Gastroesophageal sphincter (tissue), 4 donors: ENCODE measurements around the gene TTL. TPM values are rescaled to one million over a fixed set of nuclear protein-coding genes. Genes with fewer than 3 reads are reported as not detected.

Experiments
- ATAC-seq: fragments of 150-250 bp; one replicate; pipeline ENCODE4 v1.9.1; 2016; ENCODE audit warnings: mild to moderate bottlenecking, moderate library complexity
- H3K27ac ChIP-seq, 4 donors: fragments of 200-600 bp; sonication (generic) in 3 of 4; 1 replicate in 3 of 4; 2 replicates in 1 of 4; pipeline ENCODE4 v1.5.1; 2016 to 2019
- H3K27me3 ChIP-seq: fragments of 200-600 bp; sonication (generic); one replicate; pipeline ENCODE4 v1.5.1; 2019
- H3K36me3 ChIP-seq, 2 donors: fragments of 200-600 bp; sonication (generic); one replicate each; pipeline ENCODE4 v1.5.1; 2019; ENCODE audit warnings: control low read depth in 1 of 2
- H3K4me1 ChIP-seq, 3 donors: fragments of 200-600 bp; sonication (generic); 1 replicate in 2 of 3; 2 replicates in 1 of 3; pipeline ENCODE4 v1.5.1; 2016 to 2019; ENCODE audit warnings: control low read depth in 2 of 3
- H3K4me3 ChIP-seq, 2 donors: fragments of 200-600 bp; sonication (generic); one replicate each; pipeline ENCODE4 v1.5.1; 2019; ENCODE audit warnings: mild to moderate bottlenecking in 1 of 2, moderate library complexity in 1 of 2
- H3K9me3 ChIP-seq, 3 donors: fragments of 200-600 bp; sonication (generic); one replicate each; pipeline ENCODE4 v1.5.1; 2017 to 2019; ENCODE audit warnings: control low read depth in 2 of 3
- CTCF ChIP-seq, 4 experiments: fragments of 200-600 bp in 2 of 4; fragments of 450-650 bp in 2 of 4; sonication (generic) in 1 of 4; IDR thresholded peaks; one replicate each; pipeline ENCODE4 v1.5.1; 2017 to 2019; ENCODE audit warnings: antibody characterized with exemption in 4 of 4, mild to moderate bottlenecking in 2 of 4, moderate library complexity in 2 of 4
- EP300 ChIP-seq: sonication (generic); formaldehyde crosslinking; IDR thresholded peaks from one replicate; pipeline ENCODE4 v1.6.1; 2017; ENCODE audit warnings: antibody characterized with exemption, mild to moderate bottlenecking
- POLR2A ChIP-seq, 2 donors: fragments of 450-650 bp; IDR thresholded peaks; one replicate each; pipeline ENCODE4 v1.6.1; 2017; ENCODE audit warnings: antibody characterized with exemption in 2 of 2, mild to moderate bottlenecking in 2 of 2, moderate library complexity in 1 of 2
- POLR2AphosphoS5 ChIP-seq: sonication (generic); formaldehyde crosslinking; IDR thresholded peaks from one replicate; pipeline ENCODE4 v1.6.1; 2017; ENCODE audit warnings: antibody characterized with exemption
- WGBS, 2 donors: methylation state at CpG; one replicate each; pipeline ENCODE4 v1.1.5; 2018; ENCODE audit warnings: low coverage in 1 of 2; 5-methylcytosine and 5-hydroxymethylcytosine counted together
- small RNA-seq, 4 donors: library from RNA; depleted of rRNA; stranded (forward); fragments of <200 nt; gene quantifications; one replicate each; pipeline ENCODE3, GENCODE V24; 2016
- total RNA-seq, 4 donors: library from RNA; depleted of rRNA; stranded (reverse); fragments of >200 nt; gene quantifications; one replicate each; pipeline ENCODE4 v1.1.0, GENCODE V29; 2016

TTL gene
- total RNA-seq, 4 donors from 2014 or later, result 19.3 to 33.8 (median 24.9) TPM

- ATAC-seq, result no peak
- WGBS, 2 donors, result 88% methylated on average over 3 of the region's 6 CpGs; no CpG with 5 or more reads in 1 of the 2 donors
- TF ChIP-seq CTCF (IDR thresholded peaks at IDR 0.05) (no peak), POLR2AphosphoS5 (no peak), EP300 (no peak), POLR2A (IDR thresholded peaks at IDR 0.05) (no peak)
Observed at GRCh38 chr2:112588611-112589045, 106.7 kb downstream of the TTL start.

More at GRCh38 chr2:112588611-112589045, 106.7 kb downstream of the TTL start:
- Histone ChIP-seq H3K27ac (no peak overlapping the region), H3K36me3 (peaks cover 0 to 59% of the 10 kb centered on the region in 2 donors), H3K9me3 (no peaks in the 10 kb centered on the region), H3K27me3 (no peaks in the 10 kb centered on the region), H3K4me3 (no peak overlapping the region), H3K4me1 (peaks cover 0 to 29% (median 11%) of the 10 kb centered on the region in 3 donors)

Small RNAs within 50 kb of the gene (small RNA-seq; reads per million reads assigned to genes)
- 0 reads per million in 4 donors for gene RF00019

Other genes starting within 250 kb of the TTL start
- 10 to 100 TPM in 2 of 4 donors, 1 to 10 TPM in 2; 3.4 to 14.3 (median 8.5) TPM for gene ZC3H8, start 227.1 kb upstream of the TTL start, total RNA-seq
- 10 to 100 TPM; 13.7 to 30.7 (median 17.3) TPM for gene ZC3H6, start 206.6 kb upstream of the TTL start, total RNA-seq
- 10 to 100 TPM; 15.9 to 38.4 (median 18.3) TPM for gene RGPD8, start 48.5 kb upstream of the TTL start, total RNA-seq
- 10 to 100 TPM; 11.7 to 21.5 (median 13.3) TPM for gene POLR1B, start 60.3 kb downstream of the TTL start, total RNA-seq
- 10 to 100 TPM in 3 of 4 donors, 1 to 10 TPM in 1; 7.7 to 18.1 (median 16.0) TPM for gene CHCHD5, start 102.5 kb downstream of the TTL start, total RNA-seq
- gene SLC20A1, start 163.8 kb downstream of the TTL start, total RNA-seq, result 10 to 100 TPM in 3 of 4 donors, 1 to 10 TPM in 1; 9.5 to 25.4 (median 20.5) TPM
- gene NT5DC4, start 238.9 kb downstream of the TTL start, total RNA-seq, result under 1 TPM in 1 of 4 donors, not detected in 3; 0.27 TPM